HG03575 (cell line): Measurements from ENCODE around the gene GPC6.

ENCODE experiments used
- ATAC-seq: cut with Tn5 transposase; IDR thresholded peaks from one replicate; pipeline ENCODE4 v1.9.1; 2021; ENCODE audit not compliant: unreplicated experiment, insufficient number of reproducible peaks, low FRiP score; ENCODE audit errors: extremely low read depth

The GPC6 gene

GRCh38 chr13:93227878-93228642 is 1.5 kb downstream of the GPC6 start:
- ATAC-seq: no peak

DNA sequence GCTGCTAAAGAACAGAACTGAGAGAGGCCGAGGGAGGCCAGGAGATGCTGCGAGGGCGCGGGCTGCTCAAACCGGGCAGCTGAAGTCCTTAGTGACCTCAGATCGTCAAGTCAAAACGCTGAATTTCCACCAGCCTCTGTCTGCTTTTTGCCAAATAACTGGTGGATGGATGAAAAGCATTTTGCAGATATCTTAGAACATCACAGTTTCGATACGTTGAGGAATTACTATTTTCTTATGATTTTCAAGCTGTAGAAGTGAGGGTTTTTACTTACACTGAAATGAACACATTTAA is 2.0 kb downstream of the GPC6 start:
- ATAC-seq: no peak

DNA sequence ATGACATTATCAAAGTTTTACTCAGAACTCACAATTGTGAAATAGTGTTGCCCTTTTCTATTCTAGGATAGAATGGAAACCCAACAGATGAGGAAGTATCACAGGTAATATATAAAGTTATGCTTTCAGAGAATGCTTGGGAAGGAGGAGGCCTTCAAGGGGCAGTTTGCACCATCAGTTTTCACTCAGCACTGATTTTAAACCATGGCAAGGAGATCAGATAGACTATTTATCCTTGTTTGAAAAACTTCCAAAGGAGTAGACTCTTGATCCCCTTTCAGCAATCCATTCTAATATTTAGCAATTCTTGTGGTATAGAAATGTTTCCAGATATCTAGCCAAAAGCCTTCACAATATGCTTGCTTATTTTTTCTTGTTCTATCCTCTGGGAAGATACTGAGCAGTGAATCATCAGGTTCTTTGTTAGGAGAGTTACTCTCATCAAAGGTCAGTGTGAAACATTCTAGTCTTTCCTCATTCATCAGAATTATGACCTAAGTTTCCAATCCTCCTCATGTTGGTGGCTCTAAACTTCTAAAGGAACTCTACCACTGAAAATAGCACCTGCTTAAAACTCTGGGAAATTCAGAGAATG is 3.8 kb downstream of the GPC6 start:
- no peak for ATAC-seq

GRCh38 chr13:93231867-93232266 is 5.3 kb downstream of the GPC6 start:
- ATAC-seq: no peak

GRCh38 chr13:93233997-93234416 is 7.4 kb downstream of the GPC6 start:
- no peak for ATAC-seq

DNA sequence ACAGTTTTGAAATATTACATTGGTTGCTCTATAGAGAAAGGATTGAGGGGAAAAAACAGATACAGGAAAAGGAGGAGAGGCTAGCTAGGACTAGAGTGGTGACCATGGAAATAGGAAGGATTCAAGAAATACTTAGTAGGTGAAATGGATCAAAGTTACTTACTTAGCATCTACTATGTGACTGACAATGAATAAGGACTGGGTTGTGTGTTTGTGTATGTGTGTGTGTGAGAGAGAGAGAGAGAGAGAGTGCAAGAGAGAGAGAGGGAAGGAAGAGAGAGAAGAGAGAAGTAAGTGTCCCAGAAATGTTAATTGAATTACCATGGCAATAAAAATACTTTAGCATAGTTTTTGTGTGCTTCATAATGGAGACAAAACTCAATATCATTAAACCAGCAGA is 7.9 kb downstream of the GPC6 start:
- no peak for ATAC-seq

DNA sequence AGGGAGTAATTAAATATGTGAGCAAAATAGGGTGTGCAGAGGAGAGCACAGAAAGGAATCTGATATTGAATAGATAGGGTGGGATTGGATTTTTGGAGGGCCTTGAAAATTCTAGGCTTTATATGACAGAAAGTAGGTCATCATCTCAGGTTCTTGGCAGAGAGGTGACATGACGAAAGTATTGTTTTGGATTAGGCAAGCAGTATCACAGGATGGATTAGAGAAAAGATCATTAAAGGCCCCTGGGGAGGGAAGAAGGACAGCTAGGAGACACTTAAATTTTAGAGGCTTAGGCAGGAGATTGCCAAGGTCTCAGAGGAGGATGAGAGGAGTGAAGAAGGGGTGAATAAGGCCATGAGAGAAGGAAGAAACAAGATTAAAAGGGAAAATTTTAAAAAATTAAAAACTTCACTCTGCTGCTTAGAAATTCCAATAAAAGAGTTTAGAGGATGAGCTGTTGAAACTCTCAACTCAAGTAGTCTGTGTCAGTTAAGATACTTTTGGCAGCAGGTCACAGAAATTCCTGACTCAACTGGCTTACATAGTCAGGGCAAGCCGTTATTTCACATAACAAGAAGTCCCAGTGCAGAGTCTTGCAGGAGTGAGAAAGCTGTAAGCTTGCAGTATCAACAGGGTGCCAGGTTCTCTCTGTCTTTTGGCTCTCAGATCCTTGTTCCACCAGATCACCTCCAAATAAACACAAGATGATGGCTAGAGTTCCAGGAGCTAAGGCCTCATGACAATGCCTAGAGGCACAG is 8.8 kb downstream of the GPC6 start:
- ATAC-seq: no peak

GRCh38 chr13:93238711-93239110 is 12.1 kb downstream of the GPC6 start:
- ATAC-seq: no peak

- no peak for ATAC-seq
These were observed 16.9 kb downstream of the GPC6 start for GRCh38 chr13:93243375-93244063.

GRCh38 chr13:93244141-93244917 is 17.7 kb downstream of the GPC6 start:
- ATAC-seq: no peak

GRCh38 chr13:93244918-93245280 is 18.3 kb downstream of the GPC6 start:
- ATAC-seq: no peak

DNA sequence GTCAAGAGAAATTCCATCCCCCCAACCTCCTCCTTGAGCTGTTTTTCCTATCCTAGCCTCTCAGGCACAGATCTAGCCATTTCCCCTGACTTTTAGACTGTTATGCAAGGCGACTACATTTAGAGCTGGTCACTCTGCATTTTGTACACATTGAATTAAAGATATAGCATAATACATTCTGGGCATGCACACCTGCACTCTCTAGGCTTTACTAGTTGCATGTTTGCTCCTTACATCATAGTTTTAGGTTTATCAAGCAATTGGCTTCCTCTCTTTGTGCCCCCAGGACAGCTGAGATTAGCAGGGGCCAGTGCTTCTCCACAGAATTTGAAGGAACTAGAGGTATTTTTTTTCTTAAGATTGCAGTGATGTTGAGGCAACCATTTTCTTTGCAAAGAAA is 19.5 kb downstream of the GPC6 start:
- no peak for ATAC-seq

DNA sequence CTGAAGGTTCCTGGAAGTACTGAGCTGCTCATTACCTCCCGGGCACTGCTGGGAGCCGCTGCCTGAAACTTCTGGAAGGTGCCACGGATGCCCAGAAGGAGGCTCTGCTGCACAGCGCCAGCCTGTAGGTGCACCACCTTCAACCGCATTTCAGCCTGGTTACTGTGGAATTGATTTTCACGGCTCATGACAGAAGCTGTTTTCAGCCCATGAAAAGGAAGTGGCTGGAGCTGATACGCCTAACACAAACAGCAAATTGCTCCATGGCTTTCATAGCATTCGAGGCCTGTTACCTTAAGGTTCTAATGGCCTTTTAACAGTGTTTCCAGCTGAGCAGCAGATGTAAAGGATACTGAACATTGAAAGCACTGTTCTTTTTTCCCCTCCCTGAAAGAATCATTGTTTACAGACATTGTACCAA is 22.0 kb downstream of the GPC6 start:
- no peak for ATAC-seq

DNA sequence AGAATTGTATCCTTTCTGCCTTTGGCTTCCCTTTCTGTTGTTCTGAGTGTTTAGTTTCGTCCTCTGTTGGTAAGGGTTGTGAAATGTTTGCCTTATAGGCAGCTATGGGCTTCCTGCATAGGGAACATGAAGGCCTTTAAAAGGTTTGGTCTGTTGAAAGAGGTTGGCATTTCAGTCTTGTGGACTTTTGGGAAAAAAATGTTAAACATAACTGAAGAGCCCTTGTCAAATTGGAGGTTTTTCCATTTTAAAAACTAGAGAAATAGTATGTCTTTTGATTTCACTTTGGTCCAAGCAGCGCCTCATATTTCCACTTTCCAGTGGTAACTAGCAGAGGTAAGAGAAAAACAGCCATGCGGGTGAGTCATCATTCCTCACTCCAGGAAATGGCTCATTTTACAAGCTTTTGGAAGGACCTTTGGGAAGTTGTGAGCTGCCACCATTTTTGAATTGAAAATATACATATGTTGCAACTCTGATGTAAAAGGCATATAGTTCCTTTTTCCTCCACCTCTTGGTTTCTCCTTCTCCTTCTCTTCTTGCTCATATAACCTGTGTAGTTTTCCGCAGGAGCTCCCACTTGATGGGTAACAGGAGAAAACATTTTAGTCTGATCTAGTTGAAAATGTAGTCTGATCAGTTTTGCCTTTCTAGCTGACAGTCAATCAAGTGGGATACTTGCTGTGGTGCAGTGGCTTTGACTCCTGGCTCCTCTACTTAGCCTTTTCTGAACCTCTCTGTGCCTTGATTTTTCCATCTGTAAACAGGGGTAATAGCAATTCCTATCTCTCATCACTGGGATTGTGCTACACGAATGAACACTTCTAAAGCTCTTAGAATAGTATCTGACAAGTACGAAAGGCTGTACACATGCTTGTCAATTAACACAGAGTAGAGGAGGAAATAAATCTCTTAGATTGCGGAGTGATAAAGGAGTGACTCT is 23.0 kb downstream of the GPC6 start:
- no peak for ATAC-seq

DNA sequence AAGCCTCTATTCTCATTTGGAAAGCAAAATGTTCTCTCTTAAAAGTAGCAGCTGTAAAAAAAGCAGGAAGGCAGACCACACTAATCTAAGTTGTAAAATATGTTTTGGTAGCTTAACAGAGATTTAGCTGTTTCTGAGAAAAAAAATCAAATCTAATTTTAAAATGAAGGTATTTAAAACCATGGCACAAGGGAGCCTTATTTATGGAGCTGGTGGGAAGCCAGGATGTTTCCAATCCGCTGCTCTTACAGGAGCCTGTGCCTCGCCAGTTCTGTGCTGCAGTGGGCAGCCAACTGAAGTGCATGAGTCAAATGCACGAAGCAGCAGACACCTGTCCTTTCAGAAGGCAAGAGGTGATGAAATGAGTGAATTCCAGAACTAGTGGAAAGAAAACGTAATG is 28.2 kb downstream of the GPC6 start:
- ATAC-seq: no peak

- no peak for ATAC-seq
These were observed 30.4 kb downstream of the GPC6 start for GRCh38 chr13:93256998-93257397.

GRCh38 chr13:93259527-93260080 is 33.0 kb downstream of the GPC6 start:
- no peak for ATAC-seq

DNA sequence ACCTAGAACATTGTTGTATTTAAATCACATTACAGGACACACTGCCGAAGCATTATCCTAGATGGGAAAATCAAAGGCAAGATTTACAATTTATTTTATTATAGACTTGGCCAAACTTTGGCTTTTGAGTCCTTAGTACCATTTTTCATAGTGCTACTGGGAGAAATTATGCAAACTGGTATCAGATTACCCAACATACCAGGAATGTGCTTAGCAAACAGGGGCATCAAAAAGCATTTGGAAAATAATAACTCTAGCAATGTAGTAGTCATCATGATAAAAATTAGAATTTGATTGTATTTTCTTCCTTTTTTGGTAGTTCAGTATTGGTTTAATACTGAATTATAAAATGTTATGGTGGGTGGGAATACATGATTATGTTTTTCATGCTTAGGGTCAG is 34.0 kb downstream of the GPC6 start:
- no peak for ATAC-seq
